GM18508 (cell line): ENCODE measurements around the gene KIF5A.
"Not testable (repeated sequence)": the region's sequence is repeated elsewhere in the genome, so short reads cannot be mapped to it uniquely, and the experiment has no call there.

Source experiments
- ATAC-seq: cut with Tn5 transposase; IDR thresholded peaks from one replicate; pipeline ENCODE4 v1.9.1; 2021; ENCODE audit warnings: moderate number of reproducible peaks; ENCODE audit not compliant: insufficient read depth, unreplicated experiment

KIF5A gene

GRCh38 chr12:57552306-57552651 is 2.4 kb downstream of the KIF5A start:
- no peak for ATAC-seq

DNA sequence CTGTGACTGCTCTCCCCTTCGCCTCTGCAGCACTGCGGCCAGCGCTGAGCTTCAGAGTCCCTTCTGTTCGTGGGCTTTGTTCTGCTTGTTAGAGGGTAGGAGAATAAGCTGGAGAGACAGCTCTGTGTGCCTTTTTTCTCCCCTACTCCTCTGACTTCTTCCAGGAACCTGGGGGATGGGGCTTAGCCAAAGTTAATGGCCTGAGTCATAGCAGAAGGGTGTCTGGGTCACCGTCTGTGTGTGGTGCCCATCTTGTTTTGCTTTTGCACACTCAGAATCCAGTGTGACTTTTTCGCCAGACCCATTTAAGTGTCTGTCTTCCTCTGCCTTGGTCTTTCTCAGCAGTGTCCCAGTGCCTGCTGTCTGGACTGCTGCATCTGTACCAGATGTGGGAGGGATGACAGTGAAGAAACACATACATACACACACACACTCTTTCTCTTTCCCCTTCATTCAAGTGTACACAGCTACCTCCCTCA is 3.0 kb downstream of the KIF5A start:
- no peak for ATAC-seq

- ATAC-seq, result no peak
Observed at GRCh38 chr12:57553343-57554202, 3.7 kb downstream of the KIF5A start.

DNA sequence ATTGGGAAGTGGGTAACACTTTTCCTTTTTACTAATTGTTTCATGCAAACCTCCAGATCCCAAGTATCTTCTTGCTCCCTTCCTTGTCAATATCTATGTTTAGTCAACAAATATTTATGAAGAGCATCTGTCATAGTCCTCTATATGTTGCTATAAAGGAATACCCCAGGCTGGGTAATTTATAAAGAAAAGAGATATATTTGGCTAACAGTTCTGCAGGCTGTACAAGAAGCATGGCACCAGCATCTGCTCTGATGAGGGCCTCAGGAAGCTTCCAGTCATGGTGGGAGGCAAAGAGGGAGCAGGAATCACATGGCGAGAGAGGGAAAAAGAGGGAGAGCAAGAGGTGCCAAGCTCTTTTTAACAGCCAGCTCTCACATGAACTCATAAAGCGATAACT is 4.6 kb downstream of the KIF5A start:
- ATAC-seq, result no peak

- ATAC-seq, result no peak
Observed at GRCh38 chr12:57554897-57555296, 5.1 kb downstream of the KIF5A start.

- no peak for ATAC-seq
Observed at GRCh38 chr12:57558864-57559263, 9.0 kb downstream of the KIF5A start.

DNA sequence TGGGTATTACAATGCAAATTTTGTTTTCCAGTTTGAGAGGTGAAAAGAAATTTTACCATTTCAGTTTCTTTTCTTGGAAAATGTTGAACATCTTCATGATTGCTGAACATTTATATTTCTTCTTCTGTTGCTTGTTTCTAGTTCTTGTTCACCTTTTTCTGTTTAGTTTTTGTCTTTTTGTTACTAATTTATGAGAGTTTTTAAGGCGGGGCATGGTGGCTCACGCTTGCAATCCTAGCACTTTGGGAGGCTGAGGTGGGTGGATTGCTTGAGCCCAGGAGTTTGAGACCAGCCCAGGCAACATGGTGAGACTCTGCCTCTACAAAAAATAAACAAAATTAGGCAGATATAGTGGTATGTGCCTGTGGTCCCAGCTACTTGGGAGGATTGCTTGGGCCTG is 10.7 kb downstream of the KIF5A start:
- ATAC-seq, result no peak

- ATAC-seq, result not testable (repeated sequence)
Observed at GRCh38 chr12:57561117-57561516, 11.3 kb downstream of the KIF5A start.

DNA sequence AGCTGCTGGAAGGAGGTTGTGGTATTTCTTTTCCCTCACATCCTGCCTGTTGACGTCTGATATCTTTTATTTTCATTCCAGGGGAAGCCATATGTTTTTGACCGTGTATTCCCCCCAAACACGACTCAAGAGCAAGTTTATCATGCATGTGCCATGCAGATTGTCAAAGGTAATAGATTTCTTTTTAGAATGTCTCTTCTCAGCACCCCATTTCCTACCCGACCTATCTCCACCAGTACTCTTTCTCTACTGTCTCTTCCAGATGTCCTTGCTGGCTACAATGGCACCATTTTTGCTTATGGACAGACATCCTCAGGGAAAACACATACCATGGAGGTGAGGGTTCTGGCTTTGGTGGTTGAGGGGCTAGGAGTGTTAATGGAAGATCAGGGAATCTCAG is 13.5 kb downstream of the KIF5A start:
- no peak for ATAC-seq

DNA sequence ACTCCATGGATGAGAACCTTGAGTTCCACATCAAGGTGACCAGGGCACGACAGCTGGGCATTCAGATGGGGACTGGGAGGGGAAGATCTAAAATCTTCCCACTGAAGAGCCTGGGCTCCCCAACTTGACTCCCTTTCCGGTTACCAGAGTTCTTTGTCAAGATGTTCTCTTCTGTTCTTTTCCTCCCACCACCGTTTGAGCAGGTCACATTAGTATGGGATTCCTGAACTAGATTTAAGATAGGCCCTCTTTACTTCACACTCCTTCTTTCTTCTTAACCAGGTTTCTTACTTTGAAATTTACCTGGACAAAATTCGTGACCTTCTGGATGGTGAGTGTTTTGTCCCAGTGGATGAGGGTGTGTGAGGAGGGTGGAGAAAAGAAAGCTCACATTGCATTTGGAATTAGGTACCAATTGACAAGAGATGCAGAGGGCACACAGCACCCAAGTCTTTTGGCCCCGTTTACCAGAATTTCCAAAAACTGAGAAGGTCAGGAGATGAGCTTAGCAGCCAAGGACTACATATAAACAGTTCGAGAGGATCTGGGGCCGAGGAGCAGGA is 14.4 kb downstream of the KIF5A start:
- no peak for ATAC-seq

GRCh38 chr12:57568838-57569237 is 19.0 kb downstream of the KIF5A start:
- no peak for ATAC-seq

GRCh38 chr12:57569858-57570257 is 20.0 kb downstream of the KIF5A start:
- ATAC-seq, result no peak

DNA sequence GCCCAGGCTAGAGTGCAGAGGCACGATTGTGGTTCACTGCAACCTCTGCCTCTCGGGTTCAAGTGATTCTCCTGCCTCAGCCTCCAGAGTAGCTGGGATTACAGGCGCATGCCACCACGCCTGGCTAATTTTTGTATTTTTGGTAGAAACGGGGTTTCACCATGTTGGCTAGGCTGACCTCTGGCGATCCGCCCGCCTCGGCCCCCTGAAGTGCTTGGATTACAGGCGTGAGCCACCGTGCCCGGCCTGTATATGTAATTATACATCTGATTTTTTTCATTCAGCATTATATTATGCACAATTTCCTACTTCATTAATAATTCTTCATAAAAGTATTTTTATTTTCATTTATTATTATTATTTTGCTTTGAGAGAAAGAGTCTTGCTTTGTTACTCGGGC is 20.6 kb downstream of the KIF5A start:
- ATAC-seq, result not testable (repeated sequence)

DNA sequence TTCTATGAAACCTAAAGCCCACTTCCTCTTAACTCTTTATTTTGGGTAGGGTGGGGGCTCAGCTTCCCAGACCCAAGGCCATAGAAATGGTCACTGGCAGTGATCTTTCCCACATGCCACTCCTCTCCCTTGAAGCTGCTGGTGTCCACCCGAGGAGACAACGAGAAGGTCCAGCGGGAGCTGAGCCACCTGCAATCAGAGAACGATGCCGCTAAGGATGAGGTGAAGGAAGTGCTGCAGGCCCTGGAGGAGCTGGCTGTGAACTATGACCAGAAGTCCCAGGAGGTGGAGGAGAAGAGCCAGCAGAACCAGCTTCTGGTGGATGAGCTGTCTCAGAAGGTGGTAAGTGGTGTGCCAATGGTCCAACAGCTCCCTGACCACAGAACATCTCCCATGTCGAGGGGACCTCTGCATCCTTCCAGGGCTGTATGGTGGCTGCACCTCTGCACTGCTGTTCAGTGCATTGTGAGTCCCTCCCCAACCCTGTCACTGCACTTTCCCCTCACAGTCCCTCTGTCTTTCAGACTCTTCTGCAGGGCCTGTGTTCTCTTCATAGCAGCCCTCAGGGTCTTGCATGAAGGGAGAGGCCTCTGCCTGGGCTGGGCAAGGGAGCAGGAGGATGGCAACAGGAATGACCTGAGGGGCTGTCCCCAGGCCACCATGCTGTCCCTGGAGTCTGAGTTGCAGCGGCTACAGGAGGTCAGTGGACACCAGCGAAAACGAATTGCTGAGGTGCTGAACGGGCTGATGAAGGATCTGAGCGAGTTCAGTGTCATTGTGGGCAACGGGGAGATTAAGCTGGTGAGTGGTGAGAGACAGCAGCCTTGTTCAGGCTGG is 22.3 kb downstream of the KIF5A start:
- no peak for ATAC-seq

GRCh38 chr12:57574795-57575194 is 25.0 kb downstream of the KIF5A start:
- ATAC-seq, result no peak

GRCh38 chr12:57575771-57576612 is 26.1 kb downstream of the KIF5A start:
- no peak for ATAC-seq

DNA sequence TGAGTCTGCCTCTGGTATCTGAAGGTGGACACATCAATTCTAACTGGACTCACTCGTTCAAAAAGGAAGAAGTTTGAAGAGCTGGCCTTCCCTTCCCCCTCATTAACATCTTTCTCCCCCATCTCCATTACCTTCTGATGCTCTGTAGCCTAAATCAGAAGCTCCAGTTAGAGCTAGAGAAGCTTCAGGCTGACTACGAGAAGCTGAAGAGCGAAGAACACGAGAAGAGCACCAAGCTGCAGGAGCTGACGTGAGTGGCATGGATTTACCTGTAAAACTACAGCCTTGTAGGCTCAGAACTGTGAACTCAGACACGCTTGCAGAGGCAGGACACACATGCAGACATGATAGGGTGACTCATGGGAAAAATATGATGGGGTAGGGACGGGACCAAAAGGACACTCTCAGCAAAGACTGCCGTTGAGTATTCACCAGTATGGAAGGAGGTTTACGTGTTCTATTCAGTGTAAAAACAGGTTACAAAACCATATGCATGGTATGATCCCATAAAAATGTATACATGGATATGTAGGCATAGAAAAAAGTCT is 26.8 kb downstream of the KIF5A start:
- no peak for ATAC-seq

DNA sequence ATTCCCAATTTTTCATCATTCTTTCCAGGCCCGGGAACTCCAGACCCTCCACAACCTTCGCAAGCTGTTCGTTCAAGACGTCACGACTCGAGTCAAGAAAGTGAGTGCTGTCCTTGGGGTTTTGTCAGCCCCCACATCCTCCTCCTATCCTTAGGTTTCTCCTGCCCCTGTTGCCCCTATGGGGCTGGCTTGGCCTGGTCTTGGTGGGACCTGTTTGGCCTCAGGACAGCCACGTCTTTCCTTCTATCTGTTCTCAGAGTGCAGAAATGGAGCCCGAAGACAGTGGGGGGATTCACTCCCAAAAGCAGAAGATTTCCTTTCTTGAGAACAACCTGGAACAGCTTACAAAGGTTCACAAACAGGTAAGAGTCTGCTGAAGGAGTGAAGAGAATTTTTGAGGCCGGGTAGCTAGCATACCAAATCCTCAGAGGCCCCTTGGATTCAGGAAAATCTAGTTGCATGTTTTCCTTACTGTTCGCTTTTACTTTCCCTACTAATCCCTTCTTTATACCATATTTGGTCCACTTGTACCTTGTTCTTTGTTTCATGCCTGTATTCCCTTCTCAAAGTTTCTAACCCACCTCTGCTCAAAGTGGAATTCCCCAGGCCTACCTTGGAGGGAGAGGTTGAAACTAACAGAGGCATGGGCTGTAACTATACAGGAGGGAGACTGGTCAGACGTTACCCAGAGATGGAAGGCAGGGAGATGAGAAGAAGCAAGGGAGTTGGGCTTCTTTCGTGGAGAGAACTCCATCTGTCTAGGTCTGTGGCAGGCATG is 28.3 kb downstream of the KIF5A start:
- ATAC-seq, result no peak

DNA sequence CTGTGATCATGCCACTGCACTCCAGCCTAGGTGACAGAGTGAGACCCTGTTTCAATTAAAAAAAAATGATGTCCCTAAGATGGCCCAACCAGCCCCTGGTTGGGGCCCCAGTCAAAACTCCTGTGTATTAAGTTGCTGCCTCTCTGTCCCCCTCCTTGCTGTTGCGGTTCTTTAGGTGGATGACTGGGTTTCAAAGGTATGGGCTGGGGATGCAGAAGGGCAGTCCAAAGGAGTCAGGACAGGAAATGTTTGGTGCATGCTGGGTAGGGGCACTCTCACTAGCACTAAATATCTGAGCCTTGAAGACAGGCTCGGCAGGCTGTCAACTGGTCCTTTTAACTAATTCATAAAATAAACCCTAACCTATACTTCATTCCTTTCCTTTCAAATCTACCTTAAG is 29.2 kb downstream of the KIF5A start:
- no peak for ATAC-seq
